Measurements from ENCODE around the gene SECISBP2L.

SECISBP2L gene

GRCh38 chr15:48965972-48966371 is 80.3 kb downstream of the SECISBP2L start:
- TF ChIP-seq, protein P1, sequence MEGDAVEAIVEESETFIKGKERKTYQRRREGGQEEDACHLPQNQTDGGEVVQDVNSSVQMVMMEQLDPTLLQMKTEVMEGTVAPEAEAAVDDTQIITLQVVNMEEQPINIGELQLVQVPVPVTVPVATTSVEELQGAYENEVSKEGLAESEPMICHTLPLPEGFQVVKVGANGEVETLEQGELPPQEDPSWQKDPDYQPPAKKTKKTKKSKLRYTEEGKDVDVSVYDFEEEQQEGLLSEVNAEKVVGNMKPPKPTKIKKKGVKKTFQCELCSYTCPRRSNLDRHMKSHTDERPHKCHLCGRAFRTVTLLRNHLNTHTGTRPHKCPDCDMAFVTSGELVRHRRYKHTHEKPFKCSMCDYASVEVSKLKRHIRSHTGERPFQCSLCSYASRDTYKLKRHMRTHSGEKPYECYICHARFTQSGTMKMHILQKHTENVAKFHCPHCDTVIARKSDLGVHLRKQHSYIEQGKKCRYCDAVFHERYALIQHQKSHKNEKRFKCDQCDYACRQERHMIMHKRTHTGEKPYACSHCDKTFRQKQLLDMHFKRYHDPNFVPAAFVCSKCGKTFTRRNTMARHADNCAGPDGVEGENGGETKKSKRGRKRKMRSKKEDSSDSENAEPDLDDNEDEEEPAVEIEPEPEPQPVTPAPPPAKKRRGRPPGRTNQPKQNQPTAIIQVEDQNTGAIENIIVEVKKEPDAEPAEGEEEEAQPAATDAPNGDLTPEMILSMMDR (conservative IDR thresholded peaks at IDR 0.05; ENCODE audit: low read depth, low read length), result peak; percentile 52
- no peak for DNase-seq (ENCODE audit: low read depth)
- no peak overlapping the region for H3K4me3 ChIP-seq (ENCODE audit: low read length)

DNA sequence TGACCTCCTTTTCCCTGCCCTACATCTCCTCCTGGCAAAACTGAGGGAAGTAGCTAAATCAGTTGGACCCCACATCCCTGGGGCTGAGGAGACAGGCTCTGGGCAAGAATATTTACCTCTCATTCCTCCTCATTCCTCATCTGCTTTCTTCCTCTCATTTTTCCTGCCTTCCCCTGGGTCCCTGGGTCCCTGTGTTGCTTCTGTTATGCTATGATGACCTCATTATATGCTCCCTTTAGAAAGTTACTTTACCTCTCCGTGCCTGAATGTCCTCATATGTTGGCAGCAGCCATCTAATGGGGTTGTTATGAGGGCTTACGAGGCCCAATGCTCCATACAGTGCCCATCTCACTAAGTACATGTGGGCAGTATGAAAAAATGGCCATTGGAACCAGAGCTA is 81.3 kb downstream of the SECISBP2L start:
- TF ChIP-seq, protein P1 (conservative IDR thresholded peaks at IDR 0.05; ENCODE audit: low read depth, low read length), result no peak
- DNase-seq (ENCODE audit: low read depth), result no peak
- no peak overlapping the region for H3K4me3 ChIP-seq (ENCODE audit: low read length)

DNA sequence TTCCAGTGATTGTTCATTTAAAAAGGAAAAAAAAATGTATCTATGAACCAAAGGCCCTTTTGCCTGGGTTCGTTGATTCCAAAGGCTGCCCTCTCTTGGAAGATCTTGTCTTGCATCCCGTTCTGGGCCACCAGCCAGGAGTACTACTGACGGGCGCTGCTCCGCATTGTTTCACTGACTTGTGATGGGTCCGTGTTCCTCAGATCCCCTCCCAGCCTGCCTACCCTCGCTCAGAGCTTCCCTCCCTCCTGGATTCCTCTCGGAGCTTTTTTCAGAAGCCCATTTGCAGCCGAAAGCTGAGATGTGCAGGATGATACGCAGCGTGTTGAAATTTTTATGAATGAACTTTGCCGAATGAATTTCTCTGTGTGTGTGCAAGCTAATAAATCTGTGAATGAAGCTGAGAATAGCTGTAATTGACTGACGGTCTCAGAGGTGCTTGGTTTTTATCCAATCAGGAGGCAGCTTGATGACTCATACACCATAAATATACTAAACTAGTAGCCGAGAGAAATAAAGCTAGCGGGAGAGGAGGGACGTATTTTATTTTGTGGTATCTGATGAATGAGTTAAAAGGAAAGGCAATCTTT is 82.6 kb downstream of the SECISBP2L start, which contains the start of gene SHC4:
TSS of gene SHC4 (minus strand) at position 396 of the 590 bp plus-strand sequence. CDS start 904 bp downstream, outside the sequence.
- H3K4me3 ChIP-seq (ENCODE audit: low read length), result peak within 1 kb of the TSS; percentile 80
- TF ChIP-seq, protein P1 (conservative IDR thresholded peaks at IDR 0.05; ENCODE audit: low read depth, low read length), result peak; percentile 35
- DNase-seq (ENCODE audit: low read depth), result peak; percentile 51

DNA sequence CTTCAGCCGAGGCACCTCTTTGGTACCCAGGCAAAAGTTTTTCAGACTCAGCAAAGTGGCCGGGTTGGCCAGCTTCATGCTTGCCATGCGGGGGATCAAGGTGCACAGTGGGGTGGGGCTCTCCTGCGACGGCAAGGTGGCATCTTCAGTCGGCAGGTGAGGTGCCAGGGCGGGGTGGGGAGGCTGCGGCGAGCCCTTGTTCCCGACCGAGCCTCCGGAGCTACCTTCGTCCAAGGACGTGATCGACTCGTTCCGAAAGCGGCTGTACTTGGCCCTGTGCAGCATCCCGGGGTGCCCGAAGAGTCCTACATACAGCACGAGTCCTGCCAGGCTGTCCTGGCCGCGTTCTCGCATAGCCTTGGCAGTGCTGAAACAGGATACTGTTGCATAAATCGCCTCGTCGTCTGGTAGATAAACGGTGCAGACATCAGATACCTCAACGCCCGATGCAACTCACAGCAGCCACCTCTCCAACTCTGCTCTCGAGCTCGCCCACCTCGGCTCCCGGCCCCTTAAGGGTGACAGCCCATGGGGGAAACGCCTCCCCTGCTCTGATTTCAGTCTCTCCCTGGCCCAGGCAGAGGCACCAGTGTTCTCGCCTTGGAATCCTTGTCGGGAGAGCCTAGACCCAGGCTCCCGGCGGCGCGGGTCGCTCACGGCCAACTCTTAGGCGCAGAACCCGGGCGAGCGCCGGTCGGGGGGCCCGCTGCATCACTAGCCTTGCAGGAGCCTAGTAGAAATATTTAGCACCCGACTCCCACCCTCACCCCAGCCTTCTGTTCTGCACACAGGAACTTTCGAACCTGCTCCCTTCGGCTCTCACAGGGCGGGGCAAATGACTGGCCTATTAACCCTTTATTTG is 83.4 kb downstream of the SECISBP2L start:
- peak overlapping the region; percentile 80 for H3K4me3 ChIP-seq (ENCODE audit: low read length)
- DNase-seq (ENCODE audit: low read depth), result no peak
- TF ChIP-seq, protein P1 (conservative IDR thresholded peaks at IDR 0.05; ENCODE audit: low read depth, low read length), result no peak

DNA sequence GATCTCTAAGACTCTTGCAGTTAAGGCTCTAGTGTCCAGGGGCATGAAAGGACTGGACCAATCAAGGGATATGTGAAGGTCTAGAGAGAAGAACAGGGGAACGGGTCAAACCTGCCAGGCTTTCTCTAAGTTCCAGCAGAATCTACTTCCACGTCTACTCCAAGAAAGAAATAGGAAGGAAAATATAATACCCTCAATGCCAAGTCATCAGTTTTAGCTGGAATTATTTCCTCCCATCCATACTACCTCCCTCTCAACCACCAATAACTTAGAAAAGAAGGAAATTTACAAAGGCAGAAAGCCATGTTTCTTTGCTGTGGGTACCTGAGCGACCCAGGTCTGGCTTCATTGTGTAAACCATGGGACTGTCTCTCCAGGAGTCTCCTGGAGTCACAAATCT is 90.3 kb downstream of the SECISBP2L start:
- TF ChIP-seq, protein P1 (conservative IDR thresholded peaks at IDR 0.05; ENCODE audit: low read depth, low read length), result no peak
- no peak for DNase-seq (ENCODE audit: low read depth)
- H3K4me3 ChIP-seq (ENCODE audit: low read length), result no peak overlapping the region

GRCh38 chr15:48955370-48955769 is 90.9 kb downstream of the SECISBP2L start:
- H3K4me3 ChIP-seq (ENCODE audit: low read length), result no peak overlapping the region
- DNase-seq (ENCODE audit: low read depth), result no peak
- TF ChIP-seq, protein P1 (conservative IDR thresholded peaks at IDR 0.05; ENCODE audit: low read depth, low read length), result no peak

Data from retinal pigment epithelial cell (primary cell).